Stimulated activated CD4-positive, alpha-beta T cell treated with anti-CD3 and anti-CD28 coated beads, Interleukin-1b, Interleukin-23, amount 100 ng/mL, for 1 hour (primary cell): ENCODE data around the gene ZBTB7A.

Source experiments
- DNase-seq, 2 donors: peaks; one replicate each; pipeline ENCODE4 v3.0.0-alpha.2; 2020; ENCODE audit warnings: low read depth in 2 of 2

The ZBTB7A gene

DNA sequence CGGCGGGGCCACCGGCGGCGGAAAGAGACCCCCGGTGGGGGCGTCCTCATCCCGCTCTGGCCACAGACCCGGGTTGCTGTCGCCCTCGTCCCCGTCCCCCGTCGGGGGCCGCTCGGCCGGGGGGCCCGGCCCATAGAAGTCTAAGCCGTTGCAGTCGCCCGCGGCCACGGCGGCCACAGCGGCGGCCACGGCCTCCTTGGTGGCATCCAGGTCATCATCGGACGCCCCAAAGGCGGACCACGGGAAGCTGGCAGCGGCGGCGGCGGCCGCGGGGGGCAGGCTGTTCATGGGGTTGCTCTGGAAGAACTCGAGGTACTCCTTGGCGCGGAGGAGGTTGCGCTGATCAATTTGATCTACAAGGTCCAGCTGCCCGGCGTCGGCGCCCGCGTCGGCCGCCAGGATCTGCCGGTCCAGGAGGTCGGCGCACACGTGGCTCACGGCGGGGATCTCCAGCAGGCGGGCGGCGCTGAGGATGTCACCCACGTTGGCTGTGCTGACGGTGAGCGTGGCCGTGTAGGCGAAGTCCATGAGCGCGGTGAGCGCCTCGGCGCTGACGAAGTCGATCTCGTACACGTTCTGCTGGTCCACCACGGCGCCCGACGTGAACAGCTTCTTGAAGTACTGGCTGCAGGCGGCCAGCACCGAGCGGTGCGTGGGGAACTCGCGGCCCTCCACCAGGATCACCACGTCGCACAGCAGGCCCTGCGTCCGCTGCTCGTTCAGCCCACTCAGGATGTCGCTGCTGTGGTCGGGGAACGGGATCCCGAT is 12.1 kb downstream of the ZBTB7A start:
- no peak for DNase-seq

DNA sequence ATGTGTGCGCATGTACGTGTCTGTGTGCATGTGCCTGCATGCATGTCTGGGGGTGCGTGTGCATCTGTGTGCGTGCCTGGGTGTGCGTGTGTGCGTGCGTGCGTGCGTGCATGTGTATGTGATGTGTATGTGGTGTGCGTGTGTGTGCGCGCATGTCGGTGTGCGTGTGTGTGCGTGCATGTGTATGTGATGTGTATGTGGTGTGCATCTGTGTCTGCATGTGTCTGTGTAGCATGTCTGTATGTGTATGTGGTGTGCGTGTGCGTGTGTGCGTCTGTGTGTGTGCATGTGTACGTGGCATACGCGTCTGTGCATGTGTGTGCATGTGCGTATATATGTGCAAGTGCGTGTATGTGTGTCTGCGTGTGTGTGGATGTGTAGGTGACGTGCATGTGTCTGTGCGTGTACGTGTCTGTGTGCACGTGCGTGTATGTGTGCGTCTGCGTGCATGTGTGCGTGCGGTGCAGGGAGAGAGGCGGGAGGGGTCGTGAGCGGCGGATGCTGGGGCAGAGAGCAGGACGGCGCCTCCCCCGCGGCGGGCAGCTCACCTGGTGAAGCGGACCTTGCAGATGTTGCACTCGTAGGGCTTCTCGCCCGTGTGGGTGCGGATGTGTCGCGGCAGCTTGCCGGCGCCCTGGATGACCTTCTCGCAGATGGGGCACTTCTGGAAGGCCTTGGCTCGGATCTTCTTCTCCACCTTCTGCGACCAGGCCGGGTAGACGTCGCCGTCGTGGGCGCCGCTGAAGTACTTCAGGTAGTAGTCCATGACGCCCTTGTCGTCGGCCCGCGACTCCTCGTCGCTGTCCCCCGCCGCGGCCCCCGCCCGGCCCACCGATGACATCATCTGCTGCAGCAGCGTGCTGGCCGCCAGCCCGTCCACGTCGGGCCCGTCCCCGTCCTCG is 13.0 kb downstream of the ZBTB7A start:
- no peak for DNase-seq

DNA sequence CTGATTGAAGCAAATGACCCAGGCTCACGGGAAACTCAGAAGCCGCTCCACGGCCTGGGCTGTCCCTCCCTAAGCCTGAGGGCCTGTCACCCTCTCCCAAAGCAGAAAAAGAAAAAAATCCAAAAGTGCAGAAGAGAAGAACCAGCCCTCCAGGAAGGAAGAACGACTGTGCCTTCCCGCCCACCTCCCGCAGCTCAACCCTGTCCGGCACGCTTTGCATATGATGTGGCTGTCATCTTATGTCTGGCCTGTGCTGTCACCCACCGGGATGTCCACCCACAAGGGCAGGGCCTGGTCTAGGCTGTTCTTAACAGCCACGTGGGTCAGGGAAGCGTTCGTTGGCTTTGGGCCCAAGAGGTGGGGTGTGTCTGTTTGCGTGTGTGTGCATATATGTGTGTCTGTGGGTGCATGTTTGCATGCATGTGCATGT is 13.7 kb downstream of the ZBTB7A start:
- DNase-seq = no peak

GRCh38 chr19:4052114-4052992 is 14.3 kb downstream of the ZBTB7A start:
- no peak for DNase-seq

GRCh38 chr19:4051175-4052101 is 15.3 kb downstream of the ZBTB7A start:
- no peak for DNase-seq

DNA sequence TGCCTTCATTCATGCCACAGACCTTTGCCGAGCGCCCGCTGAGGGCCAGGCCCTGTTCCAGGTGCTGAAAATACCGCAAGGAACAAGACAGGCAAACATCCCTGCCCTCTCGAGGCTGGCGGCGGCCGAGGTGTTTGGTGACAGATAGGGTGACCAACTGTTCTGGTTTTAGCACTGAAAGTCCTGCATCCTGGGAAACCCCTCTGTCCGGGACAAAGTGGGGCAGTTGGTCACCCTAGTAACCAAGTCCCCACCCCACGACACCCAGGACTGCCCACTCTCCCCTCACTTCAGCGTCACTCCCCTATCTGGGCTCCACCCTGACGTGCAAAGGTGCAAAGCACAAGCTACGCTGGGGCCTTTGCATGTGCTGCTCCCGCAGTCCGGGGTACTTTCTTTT is 17.3 kb downstream of the ZBTB7A start:
- no peak for DNase-seq

- no peak for DNase-seq
Measured at GRCh38 chr19:4046946-4047683, 19.6 kb downstream of the ZBTB7A start.

- no peak for DNase-seq
Measured at GRCh38 chr19:4046362-4046691, 20.4 kb downstream of the ZBTB7A start.

GRCh38 chr19:4045597-4046361 is 20.9 kb downstream of the ZBTB7A start:
- no peak for DNase-seq

- no peak for DNase-seq
Measured at GRCh38 chr19:4044990-4045465, 21.7 kb downstream of the ZBTB7A start.

DNA sequence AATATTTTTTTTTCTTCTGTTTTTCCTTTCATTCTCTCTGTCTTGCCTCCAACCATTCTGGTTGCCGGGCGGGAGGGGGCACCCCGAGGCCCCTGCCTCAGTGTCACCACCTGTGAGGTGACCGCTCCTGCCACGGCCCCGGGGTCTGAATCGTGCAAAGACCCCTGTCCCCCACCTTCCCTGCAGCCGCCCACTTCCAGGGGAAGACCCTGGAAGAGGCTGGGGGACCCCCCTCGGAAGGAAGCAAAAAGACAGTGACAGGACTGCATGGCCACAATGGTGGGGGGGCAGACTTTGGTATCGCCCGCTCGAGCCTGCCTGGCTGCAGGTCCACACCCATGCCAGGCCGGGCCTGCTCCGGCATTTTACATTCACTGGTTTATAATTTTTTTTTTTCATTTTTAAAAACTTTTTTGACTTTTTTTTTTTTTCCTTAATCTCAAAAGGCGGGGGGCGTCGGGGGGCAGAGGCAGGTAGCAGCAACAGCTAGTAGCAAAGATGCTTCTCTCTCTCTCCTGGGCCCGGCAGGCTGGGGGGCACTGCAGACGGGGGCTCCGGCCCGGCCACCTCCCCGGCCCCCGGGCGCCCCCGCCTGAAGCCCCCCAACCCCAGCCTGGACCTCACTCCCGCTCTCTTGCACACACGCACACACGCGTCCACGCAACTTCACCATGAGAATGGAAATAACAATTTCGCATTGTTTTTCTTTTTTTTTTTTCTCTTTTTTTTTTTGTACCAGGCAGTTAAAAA is 22.6 kb downstream of the ZBTB7A start:
- DNase-seq = no peak

- DNase-seq = no peak
Measured at GRCh38 chr19:4043401-4043800, 23.3 kb downstream of the ZBTB7A start.

GRCh38 chr19:4042731-4043082 is 24.0 kb downstream of the ZBTB7A start:
- DNase-seq = no peak

DNA sequence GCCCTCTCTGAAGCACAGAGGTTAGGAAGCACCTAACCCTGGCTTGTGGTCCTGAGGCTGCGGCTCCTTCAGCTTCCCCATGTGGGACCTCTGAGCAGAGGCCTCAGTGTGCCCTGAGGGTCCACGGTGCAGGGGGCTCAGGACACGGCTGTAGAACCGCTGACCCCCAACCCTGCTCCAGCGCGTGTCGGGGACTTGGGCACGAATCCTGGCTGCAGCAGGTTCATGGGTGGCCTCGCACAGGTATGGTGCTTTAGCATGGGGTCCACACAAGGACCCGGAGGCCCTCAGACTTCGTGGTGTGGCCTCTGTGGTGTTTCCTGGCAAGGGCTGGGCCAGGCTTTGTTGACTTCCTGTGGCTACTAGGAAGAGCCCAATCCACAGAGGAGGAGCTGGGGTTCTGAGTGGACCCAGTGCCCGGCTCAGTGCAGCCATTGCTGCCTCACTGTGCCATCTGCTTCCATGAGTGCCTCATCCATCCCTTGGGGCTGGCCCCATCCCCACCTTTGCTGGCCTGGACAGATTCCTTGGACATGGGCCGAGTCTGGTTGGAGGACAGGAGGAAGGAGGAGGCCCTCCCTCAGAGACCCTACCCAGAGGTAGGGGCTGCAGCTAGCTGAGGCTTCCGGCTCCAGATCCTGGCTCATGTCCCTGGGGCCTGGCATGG is 24.5 kb downstream of the ZBTB7A start:
- DNase-seq = no peak

DNA sequence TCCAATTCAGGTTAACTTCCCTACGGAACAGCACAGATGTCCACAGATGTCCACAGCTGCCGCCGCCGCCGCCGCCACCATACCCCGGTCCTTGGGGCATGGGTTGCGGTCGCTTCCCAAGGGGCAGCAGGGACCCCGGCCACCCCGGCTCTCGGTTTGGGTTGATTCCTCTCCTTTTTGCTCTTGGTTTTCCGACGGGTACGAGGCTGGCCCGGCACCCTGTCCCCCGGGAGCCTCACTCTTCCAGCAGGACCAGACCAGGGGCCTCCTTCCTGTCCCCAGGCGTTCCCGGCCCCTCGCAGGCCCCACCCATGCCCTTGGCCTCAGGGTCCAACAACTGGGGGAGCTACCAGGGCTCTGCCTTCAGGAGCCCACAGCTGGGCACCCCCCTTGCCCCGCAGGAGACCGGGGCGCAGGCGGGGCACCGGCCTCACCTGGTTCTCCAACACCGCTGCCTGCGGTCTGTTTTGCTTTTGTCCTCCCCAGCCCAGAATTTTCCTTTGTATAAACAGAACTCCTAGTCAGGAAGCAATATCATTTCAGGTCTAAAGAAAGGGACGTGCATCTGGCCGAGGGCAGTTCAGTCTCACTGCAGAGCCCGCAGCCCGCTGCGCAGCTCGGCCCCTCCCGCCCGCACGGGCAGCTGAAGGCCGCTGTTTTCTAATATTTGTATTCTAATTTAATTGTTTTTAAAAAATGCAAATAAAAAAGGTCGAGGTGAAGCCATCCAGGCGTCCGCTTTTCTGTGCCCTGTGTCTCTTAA is 27.9 kb downstream of the ZBTB7A start:
- DNase-seq = no peak

DNA sequence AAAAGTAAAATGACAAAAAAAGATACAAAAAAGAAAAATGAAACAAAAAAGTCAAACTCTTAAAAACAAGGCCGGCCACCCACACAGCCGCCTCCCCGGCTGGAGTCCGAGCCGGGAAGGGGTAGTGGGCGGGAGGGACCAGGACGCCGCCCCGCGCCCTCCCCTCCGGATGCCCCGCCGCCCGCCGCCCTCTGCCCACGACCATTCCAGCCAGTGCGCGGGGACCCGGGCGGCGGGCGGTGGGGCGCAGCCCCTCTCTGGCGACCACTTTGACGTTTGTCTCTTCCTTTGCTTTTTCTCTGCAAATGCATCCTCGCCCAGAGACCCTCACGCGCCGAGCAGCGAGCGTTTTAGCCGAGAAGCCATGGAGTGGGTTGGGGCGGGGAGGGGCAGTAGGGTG is 28.6 kb downstream of the ZBTB7A start:
- no peak for DNase-seq

DNA sequence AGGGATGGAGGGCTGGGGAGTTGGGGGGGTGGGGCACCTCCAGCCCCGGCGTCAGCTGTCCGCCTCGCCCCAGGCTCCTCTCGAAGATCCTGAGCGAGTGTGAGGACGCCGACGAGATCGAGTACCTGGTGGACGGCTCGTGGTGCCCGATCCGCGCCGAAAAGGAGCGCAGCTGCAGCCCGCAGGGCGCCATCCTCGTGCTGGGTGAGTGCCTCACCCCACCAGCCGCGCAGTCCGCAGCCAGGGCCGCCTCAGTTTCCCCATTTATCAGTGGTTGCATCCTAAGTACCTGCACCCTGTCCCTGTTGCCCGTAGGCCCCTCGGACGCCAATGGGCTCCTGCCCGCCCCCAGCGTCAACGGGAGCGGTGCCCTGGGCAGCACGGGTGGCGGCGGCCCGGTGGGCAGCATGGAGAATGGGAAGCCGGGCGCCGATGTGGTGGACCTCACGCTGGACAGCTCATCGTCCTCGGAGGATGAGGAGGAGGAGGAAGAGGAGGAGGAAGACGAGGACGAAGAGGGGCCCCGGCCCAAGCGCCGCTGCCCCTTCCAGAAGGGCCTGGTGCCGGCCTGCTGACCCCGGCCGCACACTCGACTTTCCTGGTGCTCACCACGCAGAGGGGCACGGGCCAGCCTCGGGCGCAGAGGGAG is 29.3 kb downstream of the ZBTB7A start:
- DNase-seq = no peak
